GM12878 (cell line): ENCODE data around the gene THOC6. TPM values are rescaled to one million over a fixed set of nuclear protein-coding genes. Genes with fewer than 3 reads are reported as not detected.

Experiments used
- BACH1 ChIP-seq: fragments of 450-650 bp; IDR thresholded peaks from 2 replicates; pipeline ENCODE4 v1.6.1; 2017; ENCODE audit warnings: mild to moderate bottlenecking, borderline replicate concordance
- CHD2 ChIP-seq: IDR thresholded peaks from 2 replicates; pipeline ENCODE4 v1.6.1; 2011; ENCODE audit warnings: low read depth, low read length, improper control_type of control experiment, borderline replicate concordance
- CTCF ChIP-seq, 3 experiments: IDR thresholded peaks in 2 of 3; conservative IDR thresholded peaks in 1 of 3; 2 replicates each; pipeline ENCODE4 v1.5.1; 2011; ENCODE audit warnings: low read depth in 3 of 3, low read length in 3 of 3, mild to moderate bottlenecking in 3 of 3, control low read depth in 2 of 3, moderate library complexity in 2 of 3, inconsistent platforms in 1 of 3, mixed read lengths in 1 of 3; ENCODE audit not compliant: control insufficient read depth in 2 of 3, insufficient read depth in 1 of 3; ENCODE audit errors: extremely low read depth in 1 of 3
- E2F4 ChIP-seq: IDR thresholded peaks from 2 replicates; pipeline ENCODE4 v1.6.1; 2012; ENCODE audit warnings: low read depth, low read length, improper control_type of control experiment
- EGR1 ChIP-seq, 2 experiments: IDR thresholded peaks; 1 replicate in 1 of 2; 2 replicates in 1 of 2; pipeline ENCODE4 v1.6.1; 2011 to 2012; ENCODE audit warnings: low read depth in 2 of 2, low read length in 2 of 2, borderline replicate concordance in 1 of 2, mild to moderate bottlenecking in 1 of 2, moderate library complexity in 1 of 2
- IKZF1 ChIP-seq: fragments of 450-650 bp; conservative IDR thresholded peaks from 2 replicates; pipeline ENCODE4 v1.6.1; 2017; ENCODE audit warnings: antibody characterized with exemption, mild to moderate bottlenecking
- KAT2A ChIP-seq: conservative IDR thresholded peaks from 2 replicates; pipeline ENCODE4 v1.6.1; 2011; ENCODE audit warnings: low read depth, low read length; ENCODE audit not compliant: control insufficient read depth
- KLF5 ChIP-seq: fragments of 450-650 bp; IDR thresholded peaks from 2 replicates; pipeline ENCODE4 v1.6.1; 2014; ENCODE audit warnings: mild to moderate bottlenecking; ENCODE audit not compliant: partially characterized antibody
- LARP7 ChIP-seq: fragments of 450-650 bp; IDR thresholded peaks from 2 replicates; pipeline ENCODE4 v1.6.1; 2017; ENCODE audit warnings: mild to moderate bottlenecking
- NR2F1 ChIP-seq: fragments of 450-650 bp; conservative IDR thresholded peaks from 2 replicates; pipeline ENCODE4 v1.6.1; 2017; ENCODE audit warnings: mild to moderate bottlenecking
- PAX8 ChIP-seq: fragments of 450-650 bp; IDR thresholded peaks from 2 replicates; pipeline ENCODE4 v1.6.1; 2017; ENCODE audit warnings: mild to moderate bottlenecking, moderate library complexity
- RAD21 ChIP-seq: IDR thresholded peaks from 2 replicates; pipeline ENCODE4 v1.6.1; 2011; ENCODE audit warnings: mild to moderate bottlenecking, low read depth, low read length, moderate library complexity; ENCODE audit not compliant: insufficient read depth
- RELA ChIP-seq: fragments of 450-650 bp; IDR thresholded peaks from 2 replicates; pipeline ENCODE4 v1.8.0; 2014; ENCODE audit warnings: borderline replicate concordance; ENCODE audit not compliant: partially characterized antibody
- RELB ChIP-seq: fragments of 450-650 bp; IDR thresholded peaks from 2 replicates; pipeline ENCODE4 v1.6.1; 2017; ENCODE audit warnings: low read depth, mild to moderate bottlenecking, moderate library complexity
- SIN3A ChIP-seq: IDR thresholded peaks from 2 replicates; pipeline ENCODE4 v1.6.1; 2012; ENCODE audit warnings: low read depth, low read length, improper control_type of control experiment
- SIX5 ChIP-seq: IDR thresholded peaks from 2 replicates; pipeline ENCODE4 v1.6.1; 2011; ENCODE audit warnings: mild to moderate bottlenecking, low read depth, low read length, moderate library complexity; ENCODE audit not compliant: severe bottlenecking
- STAT1 ChIP-seq: fragments of 450-650 bp; conservative IDR thresholded peaks from 2 replicates; pipeline ENCODE4 v1.6.1; 2014; ENCODE audit warnings: antibody characterized with exemption, mild to moderate bottlenecking
- STAT3 ChIP-seq: IDR thresholded peaks from 2 replicates; pipeline ENCODE4 v1.6.1; 2011; ENCODE audit warnings: low read depth, low read length, improper control_type of control experiment
- SUPT20H ChIP-seq: IDR thresholded peaks from 2 replicates; pipeline ENCODE4 v1.6.1; 2011; ENCODE audit warnings: low read depth, mild to moderate bottlenecking, low read length, moderate library complexity, borderline replicate concordance; ENCODE audit not compliant: control insufficient read depth
- TARDBP ChIP-seq: IDR thresholded peaks from 2 replicates; pipeline ENCODE4 v1.6.1; 2016; ENCODE audit warnings: borderline replicate concordance
- WRNIP1 ChIP-seq: IDR thresholded peaks from 2 replicates; pipeline ENCODE4 v1.6.1; 2011; ENCODE audit warnings: low read depth, low read length, improper control_type of control experiment, borderline replicate concordance
- polyA plus RNA-seq, 11 experiments: library from polyadenylated mRNA; depleted of rRNA in 4 of 11; unstranded in 6 of 11; stranded (reverse) in 5 of 11; fragments of >200 nt; fragmentation: Nextera tagmentation in 4 of 11; fragmentation: Illumina TruSeq in 1 of 11; extraction: Ambion mirVana in 4 of 11; extraction: Trizol in 1 of 11; gene quantifications; 1 replicate in 1 of 11; 2 replicates in 10 of 11; pipeline versions ENCODE4 v1.2.1 to v1.2.3, GENCODE V29; 2011 to 2016; ENCODE audit warnings: inconsistent platforms in 2 of 11, missing spikeins in 2 of 11, low read depth in 1 of 11
- total RNA-seq, 4 experiments: library from RNA; depleted of rRNA in 3 of 4; stranded (reverse); fragments of >200 nt in 3 of 4; fragmentation: Illumina TruSeq in 1 of 4; extraction: Trizol in 1 of 4; gene quantifications; 2 replicates each; pipeline versions ENCODE4 v1.2.1 to v1.2.3, GENCODE V29; 2013 to 2021

The THOC6 gene
- total and polyA plus RNA-seq, 10 of the 15 experiments (the other 5 are each of a cell fraction or from before 2014, with no cell fraction given): 1.0 to 54.4 (median 27.9) TPM

DNA sequence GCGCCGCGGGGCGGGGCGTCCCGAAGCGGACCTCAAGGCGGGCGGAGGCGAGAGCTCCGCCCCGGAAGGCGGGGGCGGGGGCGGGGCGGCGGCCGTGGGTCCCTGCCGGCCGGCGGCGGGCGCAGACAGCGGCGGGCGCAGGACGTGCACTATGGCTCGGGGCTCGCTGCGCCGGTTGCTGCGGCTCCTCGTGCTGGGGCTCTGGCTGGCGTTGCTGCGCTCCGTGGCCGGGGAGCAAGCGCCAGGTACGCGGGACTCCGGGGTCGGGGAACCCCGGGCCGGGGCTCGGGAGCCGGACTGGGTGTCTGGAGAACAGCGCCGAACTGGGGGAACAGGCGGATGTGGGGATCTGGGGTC is 3.6 kb upstream of the THOC6 start, which contains the start of gene TNFRSF12A (continued):
- TF ChIP-seq EGR1 (IDR thresholded peaks at IDR 0.05; ENCODE audit: borderline replicate concordance in 1 of 2, low read depth in 2 of 2, low read length in 2 of 2) (peak in 1 of 2 experiments; percentile 100; a peak in 2 of 3 replicates), SUPT20H (no peak), RAD21 (no peak), PAX8 (no peak), BACH1 (no peak; the same call in 1 of the 2 replicates), STAT3 (no peak), E2F4 (no peak), TARDBP (no peak), STAT1 (no peak), NR2F1 (peak; percentile 38; the same call in 1 of the 2 replicates), WRNIP1 (no peak), SIN3A (no peak), RELB (no peak), RELA (no peak), CTCF (IDR thresholded peaks at IDR 0.05 in 2 of 3, conservative IDR thresholded peaks at IDR 0.05 in 1 of 3; ENCODE audit: control insufficient read depth in 2 of 3, extremely low read depth in 1 of 3, insufficient read depth in 1 of 3, low read depth in 3 of 3, low read length in 3 of 3) (0 out of 6 replicates have a peak, but pooled peaks of 1 of the 3 experiments have one; percentile 1), CHD2 (0 out of 2 replicates have a peak, but pooled peaks have one; percentile 14), KAT2A (no peak), KLF5 (no peak), LARP7 (0 out of 2 replicates have a peak, but pooled peaks have one; percentile 24), IKZF1 (0 out of 2 replicates have a peak, but pooled peaks have one; percentile 41), SIX5 (no peak)
